ENCODE results near the gene PLA2G4D.

- TF ChIP-seq, protein P1, sequence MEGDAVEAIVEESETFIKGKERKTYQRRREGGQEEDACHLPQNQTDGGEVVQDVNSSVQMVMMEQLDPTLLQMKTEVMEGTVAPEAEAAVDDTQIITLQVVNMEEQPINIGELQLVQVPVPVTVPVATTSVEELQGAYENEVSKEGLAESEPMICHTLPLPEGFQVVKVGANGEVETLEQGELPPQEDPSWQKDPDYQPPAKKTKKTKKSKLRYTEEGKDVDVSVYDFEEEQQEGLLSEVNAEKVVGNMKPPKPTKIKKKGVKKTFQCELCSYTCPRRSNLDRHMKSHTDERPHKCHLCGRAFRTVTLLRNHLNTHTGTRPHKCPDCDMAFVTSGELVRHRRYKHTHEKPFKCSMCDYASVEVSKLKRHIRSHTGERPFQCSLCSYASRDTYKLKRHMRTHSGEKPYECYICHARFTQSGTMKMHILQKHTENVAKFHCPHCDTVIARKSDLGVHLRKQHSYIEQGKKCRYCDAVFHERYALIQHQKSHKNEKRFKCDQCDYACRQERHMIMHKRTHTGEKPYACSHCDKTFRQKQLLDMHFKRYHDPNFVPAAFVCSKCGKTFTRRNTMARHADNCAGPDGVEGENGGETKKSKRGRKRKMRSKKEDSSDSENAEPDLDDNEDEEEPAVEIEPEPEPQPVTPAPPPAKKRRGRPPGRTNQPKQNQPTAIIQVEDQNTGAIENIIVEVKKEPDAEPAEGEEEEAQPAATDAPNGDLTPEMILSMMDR (IDR thresholded peaks at IDR 0.05; ENCODE audit: insufficient read depth, low read length, poor library complexity, severe bottlenecking) = no peak
- no peak for TF ChIP-seq EZH2phosphoT487 (conservative IDR thresholded peaks at IDR 0.05; ENCODE audit: low read length)
Observed at GRCh38 chr15:42121682-42122081, 27.3 kb upstream of the PLA2G4D start.
